DOHH2 (cell line): ENCODE data around the gene RBMS2.

Source experiments
- H3F3A ChIP-seq: fragments of 200-600 bp; sonication (generic), shearing (Covaris generic); 2 replicates; pipeline ENCODE4 v1.6.0; 2016; ENCODE audit warnings: antibody characterized with exemption, mild to moderate bottlenecking; ENCODE audit not compliant: control insufficient read depth, insufficient read depth
- H3K27ac ChIP-seq: fragments of 200-600 bp; sonication (generic); 2 replicates; pipeline ENCODE4 v1.5.1; 2014; ENCODE audit warnings: low read depth, mild to moderate bottlenecking, low read length, moderate library complexity
- H3K27me3 ChIP-seq: fragments of 200-600 bp; sonication (generic); 2 replicates; pipeline ENCODE4 v1.6.1; 2014; ENCODE audit warnings: mild to moderate bottlenecking, low read length, mixed read lengths; ENCODE audit not compliant: control insufficient read depth
- H3K36me3 ChIP-seq: fragments of 200-600 bp; sonication (generic); 2 replicates; pipeline ENCODE4 v1.6.1; 2014; ENCODE audit warnings: mild to moderate bottlenecking, low read length, moderate library complexity, mixed read lengths; ENCODE audit not compliant: control insufficient read depth
- H3K4me1 ChIP-seq: fragments of 200-600 bp; sonication (generic); 2 replicates; pipeline ENCODE4 v1.6.1; 2014; ENCODE audit warnings: mild to moderate bottlenecking, low read length, mixed read lengths; ENCODE audit not compliant: control insufficient read depth
- H3K4me2 ChIP-seq: fragments of 200-600 bp; sonication (generic); 2 replicates; pipeline ENCODE4 v1.6.0; 2014; ENCODE audit warnings: mild to moderate bottlenecking, low read length, moderate library complexity
- H3K4me3 ChIP-seq: fragments of 200-600 bp; sonication (generic); 2 replicates; pipeline ENCODE4 v1.5.1; 2014; ENCODE audit warnings: mild to moderate bottlenecking, low read length, mixed read lengths
- H3K79me2 ChIP-seq: fragments of 200-600 bp; sonication (generic); 2 replicates; pipeline ENCODE4 v1.6.1; 2014; ENCODE audit warnings: mild to moderate bottlenecking, low read length, mixed read lengths; ENCODE audit not compliant: control insufficient read depth
- H3K9me2 ChIP-seq: fragments of 200-600 bp; sonication (generic); replicated peaks from 2 replicates; pipeline ENCODE4 v1.6.1; 2014; ENCODE audit warnings: mild to moderate bottlenecking, low read length, mixed read lengths; ENCODE audit not compliant: control insufficient read depth
- H3K9me3 ChIP-seq: fragments of 200-600 bp; sonication (generic); 2 replicates; pipeline ENCODE4 v1.6.1; 2014; ENCODE audit warnings: antibody characterized with exemption, low read length, mixed read lengths; ENCODE audit not compliant: control insufficient read depth, insufficient read depth
- H4K20me1 ChIP-seq: fragments of 200-600 bp; sonication (generic); 2 replicates; pipeline ENCODE4 v1.6.0; 2014; ENCODE audit warnings: low read depth, mild to moderate bottlenecking, antibody characterized with exemption, low read length, moderate library complexity; ENCODE audit not compliant: control insufficient read depth, insufficient read depth
- EZH2phosphoT487 ChIP-seq: fragments of 200-600 bp; sonication (generic); IDR thresholded peaks from 2 replicates; pipeline ENCODE4 v1.6.1; 2017; ENCODE audit warnings: borderline replicate concordance, mild to moderate bottlenecking, antibody characterized with exemption, low read length, moderate library complexity, mixed read lengths
- TF ChIP-seq, protein P1 (sequence below): fragments of 200-600 bp; sonication (generic); IDR thresholded peaks from one replicate; pipeline ENCODE4 v1.5.1; 2014; ENCODE audit warnings: antibody characterized with exemption, mild to moderate bottlenecking, low read depth, low read length; ENCODE audit not compliant: poor library complexity, severe bottlenecking

The RBMS2 gene

GRCh38 chr12:56589783-56590182 is 68.2 kb downstream of the RBMS2 start:
- no peaks in the 10 kb centered on the region for H3K9me3 ChIP-seq
- peaks cover 29% of the 10 kb centered on the region for H3K4me1 ChIP-seq
- H4K20me1 ChIP-seq: no peaks in the 10 kb centered on the region
- no peaks in the 10 kb centered on the region; the same call in 1 of the 2 replicates for H3F3A ChIP-seq
- no peak overlapping the region for H3K4me2 ChIP-seq
- no peaks in the 10 kb centered on the region for H3K79me2 ChIP-seq
- H3K27me3 ChIP-seq: peaks cover 3% of the 10 kb centered on the region; the same call in 1 of the 2 replicates
- no peak overlapping the region for H3K27ac ChIP-seq
- TF ChIP-seq EZH2phosphoT487: no peak
- TF ChIP-seq, protein P1, sequence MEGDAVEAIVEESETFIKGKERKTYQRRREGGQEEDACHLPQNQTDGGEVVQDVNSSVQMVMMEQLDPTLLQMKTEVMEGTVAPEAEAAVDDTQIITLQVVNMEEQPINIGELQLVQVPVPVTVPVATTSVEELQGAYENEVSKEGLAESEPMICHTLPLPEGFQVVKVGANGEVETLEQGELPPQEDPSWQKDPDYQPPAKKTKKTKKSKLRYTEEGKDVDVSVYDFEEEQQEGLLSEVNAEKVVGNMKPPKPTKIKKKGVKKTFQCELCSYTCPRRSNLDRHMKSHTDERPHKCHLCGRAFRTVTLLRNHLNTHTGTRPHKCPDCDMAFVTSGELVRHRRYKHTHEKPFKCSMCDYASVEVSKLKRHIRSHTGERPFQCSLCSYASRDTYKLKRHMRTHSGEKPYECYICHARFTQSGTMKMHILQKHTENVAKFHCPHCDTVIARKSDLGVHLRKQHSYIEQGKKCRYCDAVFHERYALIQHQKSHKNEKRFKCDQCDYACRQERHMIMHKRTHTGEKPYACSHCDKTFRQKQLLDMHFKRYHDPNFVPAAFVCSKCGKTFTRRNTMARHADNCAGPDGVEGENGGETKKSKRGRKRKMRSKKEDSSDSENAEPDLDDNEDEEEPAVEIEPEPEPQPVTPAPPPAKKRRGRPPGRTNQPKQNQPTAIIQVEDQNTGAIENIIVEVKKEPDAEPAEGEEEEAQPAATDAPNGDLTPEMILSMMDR: no peak
- no peaks in the 10 kb centered on the region for H3K9me2 ChIP-seq
- H3K4me3 ChIP-seq: no peak overlapping the region
- no peaks in the 10 kb centered on the region for H3K36me3 ChIP-seq

- peaks cover 3% of the 10 kb centered on the region; the same call in 1 of the 2 replicates for H3K27me3 ChIP-seq
- no peak overlapping the region for H3K27ac ChIP-seq
- H4K20me1 ChIP-seq: no peaks in the 10 kb centered on the region
- no peaks in the 10 kb centered on the region for H3K9me3 ChIP-seq
- H3K4me2 ChIP-seq: no peak overlapping the region
- H3K9me2 ChIP-seq: no peaks in the 10 kb centered on the region
- H3K79me2 ChIP-seq: no peaks in the 10 kb centered on the region
- no peaks in the 10 kb centered on the region for H3K36me3 ChIP-seq
- H3F3A ChIP-seq: no peaks in the 10 kb centered on the region; the same call in none of the 2 replicates
- no peak overlapping the region for H3K4me3 ChIP-seq
- H3K4me1 ChIP-seq: peaks cover 29% of the 10 kb centered on the region
- no peak for TF ChIP-seq EZH2phosphoT487
- TF ChIP-seq, protein P1: peak; percentile 74
These were observed 68.7 kb downstream of the RBMS2 start for GRCh38 chr12:56590237-56590830.

- Histone ChIP-seq H3K4me3 (no peak overlapping the region), H4K20me1 (no peaks in the 10 kb centered on the region), H3K9me3 (no peaks in the 10 kb centered on the region), H3K27me3 (peaks cover 3% of the 10 kb centered on the region; the same call in 1 of the 2 replicates), H3K36me3 (no peaks in the 10 kb centered on the region; the same call in 1 of the 2 replicates), H3K79me2 (no peaks in the 10 kb centered on the region), H3K27ac (no peak overlapping the region), H3F3A (no peaks in the 10 kb centered on the region; the same call in none of the 2 replicates), H3K4me2 (no peak overlapping the region), H3K4me1 (peaks cover 29% of the 10 kb centered on the region), H3K9me2 (no peaks in the 10 kb centered on the region)
- TF ChIP-seq, protein P1: no peak
- TF ChIP-seq EZH2phosphoT487: no peak
These were observed 69.5 kb downstream of the RBMS2 start for GRCh38 chr12:56591126-56591525.
